HepG2 (cell line): ENCODE measurements around the gene C19orf18. TPM values are rescaled to one million over a fixed set of nuclear protein-coding genes. Genes with fewer than 3 reads are reported as not detected.
A peak's percentile ranks its signal among the peaks of the same experiment; 100 is the strongest.

ENCODE experiments used
- ARHGAP35 ChIP-seq: sonication (generic); formaldehyde crosslinking; IDR thresholded peaks from 2 replicates; pipeline ENCODE4 v1.9.0; 2022; ENCODE audit warnings: mild to moderate bottlenecking, inconsistent platforms, moderate library complexity, missing genetic modification reagents, borderline replicate concordance
- RBM22 ChIP-seq: fragments of 200-400 bp; formaldehyde crosslinking; optimal IDR thresholded peaks from 2 replicates; pipeline ENCODE3; 2017; ENCODE audit warnings: mild to moderate bottlenecking, low read length, moderate library complexity
- SRSF4 ChIP-seq: fragments of 200-400 bp; formaldehyde crosslinking; IDR thresholded peaks from one replicate; pipeline ENCODE4 v1.6.1; 2018; ENCODE audit warnings: mild to moderate bottlenecking, low read depth, low read length, moderate library complexity; ENCODE audit not compliant: poor library complexity, severe bottlenecking
- ZNF431 ChIP-seq: sonication (generic); formaldehyde crosslinking; IDR thresholded peaks from 2 replicates; pipeline ENCODE4 v1.9.0; 2022; ENCODE audit warnings: missing genetic modification reagents, low read depth, mild to moderate bottlenecking, borderline replicate concordance
- ZNF460 ChIP-seq: sonication (generic); formaldehyde crosslinking; IDR thresholded peaks from 2 replicates; pipeline ENCODE4 v1.5.1; 2020; ENCODE audit warnings: missing genetic modification reagents, mild to moderate bottlenecking, borderline replicate concordance
- ZNF598 ChIP-seq: sonication (generic); formaldehyde crosslinking; IDR thresholded peaks from 2 replicates; pipeline ENCODE4 v1.5.1; 2020; ENCODE audit warnings: mild to moderate bottlenecking, missing genetic modification reagents, borderline replicate concordance
- ZSCAN22 ChIP-seq: sonication (generic); formaldehyde crosslinking; IDR thresholded peaks from 2 replicates; pipeline ENCODE4 v1.4.0; 2020; ENCODE audit warnings: mild to moderate bottlenecking, missing genetic modification reagents
- polyA plus RNA-seq, 8 experiments: library from polyadenylated mRNA; depleted of rRNA in 3 of 8; stranded (reverse) in 7 of 8; unstranded in 1 of 8; fragments of >200 nt; fragmentation: Illumina TruSeq in 4 of 8; extraction: Trizol in 4 of 8; gene quantifications; 2 replicates each; pipeline versions ENCODE4 v1.2.1 to v1.2.3, GENCODE V29; 2011 to 2016; ENCODE audit warnings: low read depth in 4 of 8, missing spikeins in 1 of 8, mixed read lengths in 1 of 8; ENCODE audit not compliant: insufficient read depth in 1 of 8
- total RNA-seq, 5 experiments: library from RNA; depleted of rRNA; stranded (reverse); fragments of >200 nt; fragmentation: Illumina TruSeq; extraction: Trizol; gene quantifications; 2 replicates each; pipeline ENCODE4 v1.2.3, GENCODE V29; 2016; ENCODE audit warnings: low read depth in 1 of 5
- TF ChIP-seq, protein P1 (sequence below): sonication (generic); formaldehyde crosslinking; IDR thresholded peaks from 2 replicates; pipeline ENCODE4 v1.4.0; 2020; ENCODE audit warnings: missing genetic modification reagents
- TF ChIP-seq, protein P2 (sequence below): sonication (generic); formaldehyde crosslinking; IDR thresholded peaks from 2 replicates; pipeline ENCODE4 v1.8.1; 2023; ENCODE audit warnings: mild to moderate bottlenecking, missing genetic modification reagents
- TF ChIP-seq, protein P3 (sequence below): sonication (generic); formaldehyde crosslinking; conservative IDR thresholded peaks from 2 replicates; pipeline ENCODE4 v1.4.0; 2020; ENCODE audit warnings: mild to moderate bottlenecking, missing genetic modification reagents, moderate library complexity
- TF ChIP-seq, protein P4 (sequence below): IDR thresholded peaks from 2 replicates; pipeline ENCODE4 v1.6.1; 2016; ENCODE audit warnings: low read depth, missing genetic modification reagents, missing compliant biosample characterization
- TF ChIP-seq, protein P5 (sequence below): IDR thresholded peaks from 2 replicates; pipeline ENCODE4 v1.6.1; 2016; ENCODE audit warnings: mild to moderate bottlenecking

C19orf18 gene
- total and polyA plus RNA-seq, 2 of the 13 experiments (the other 11 are each of a cell fraction or from before 2014, with no cell fraction given), result 0.38 to 0.55 TPM

DNA sequence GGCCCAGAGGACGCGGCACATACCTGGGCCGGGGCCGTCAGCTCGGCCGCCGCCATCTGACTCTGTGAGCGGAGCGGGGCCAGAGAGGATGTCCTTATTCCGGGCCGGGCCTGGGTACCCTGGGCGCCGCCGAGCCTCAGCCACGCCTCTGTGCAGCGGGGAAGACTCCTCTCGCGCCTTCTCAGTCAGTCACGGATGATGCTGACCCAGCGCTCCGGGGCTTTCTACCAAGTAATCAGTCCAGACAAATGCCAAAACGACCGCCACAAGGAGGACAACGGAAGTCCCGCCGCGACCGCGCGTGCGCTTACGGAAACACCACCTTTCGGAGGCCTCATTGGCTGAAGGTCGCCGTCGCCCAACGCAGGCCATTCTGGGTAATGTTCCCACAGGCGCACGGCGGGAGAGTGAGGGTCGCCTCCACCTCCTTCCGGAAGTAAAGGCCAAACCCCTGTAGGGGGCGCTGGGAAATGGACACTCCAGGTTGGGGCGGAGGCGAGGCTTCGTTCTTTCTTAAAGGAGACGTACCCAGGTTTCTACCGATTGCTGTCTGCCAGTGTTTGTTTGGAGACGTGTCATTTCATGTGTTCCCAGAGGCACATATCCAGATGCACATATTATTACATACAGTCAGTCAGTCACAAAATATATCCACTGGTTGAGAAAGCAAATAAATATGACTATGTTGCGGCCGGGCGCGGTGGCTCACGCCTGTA, 26.8 kb downstream of the C19orf18 start, which contains the start of gene ZNF256 (continued):
- TF ChIP-seq, protein P1, sequence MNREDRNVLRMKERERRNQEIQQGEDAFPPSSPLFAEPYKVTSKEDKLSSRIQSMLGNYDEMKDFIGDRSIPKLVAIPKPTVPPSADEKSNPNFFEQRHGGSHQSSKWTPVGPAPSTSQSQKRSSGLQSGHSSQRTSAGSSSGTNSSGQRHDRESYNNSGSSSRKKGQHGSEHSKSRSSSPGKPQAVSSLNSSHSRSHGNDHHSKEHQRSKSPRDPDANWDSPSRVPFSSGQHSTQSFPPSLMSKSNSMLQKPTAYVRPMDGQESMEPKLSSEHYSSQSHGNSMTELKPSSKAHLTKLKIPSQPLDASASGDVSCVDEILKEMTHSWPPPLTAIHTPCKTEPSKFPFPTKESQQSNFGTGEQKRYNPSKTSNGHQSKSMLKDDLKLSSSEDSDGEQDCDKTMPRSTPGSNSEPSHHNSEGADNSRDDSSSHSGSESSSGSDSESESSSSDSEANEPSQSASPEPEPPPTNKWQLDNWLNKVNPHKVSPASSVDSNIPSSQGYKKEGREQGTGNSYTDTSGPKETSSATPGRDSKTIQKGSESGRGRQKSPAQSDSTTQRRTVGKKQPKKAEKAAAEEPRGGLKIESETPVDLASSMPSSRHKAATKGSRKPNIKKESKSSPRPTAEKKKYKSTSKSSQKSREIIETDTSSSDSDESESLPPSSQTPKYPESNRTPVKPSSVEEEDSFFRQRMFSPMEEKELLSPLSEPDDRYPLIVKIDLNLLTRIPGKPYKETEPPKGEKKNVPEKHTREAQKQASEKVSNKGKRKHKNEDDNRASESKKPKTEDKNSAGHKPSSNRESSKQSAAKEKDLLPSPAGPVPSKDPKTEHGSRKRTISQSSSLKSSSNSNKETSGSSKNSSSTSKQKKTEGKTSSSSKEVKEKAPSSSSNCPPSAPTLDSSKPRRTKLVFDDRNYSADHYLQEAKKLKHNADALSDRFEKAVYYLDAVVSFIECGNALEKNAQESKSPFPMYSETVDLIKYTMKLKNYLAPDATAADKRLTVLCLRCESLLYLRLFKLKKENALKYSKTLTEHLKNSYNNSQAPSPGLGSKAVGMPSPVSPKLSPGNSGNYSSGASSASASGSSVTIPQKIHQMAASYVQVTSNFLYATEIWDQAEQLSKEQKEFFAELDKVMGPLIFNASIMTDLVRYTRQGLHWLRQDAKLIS (CRISPR knock-in tag), result no peak
- TF ChIP-seq, protein P2, sequence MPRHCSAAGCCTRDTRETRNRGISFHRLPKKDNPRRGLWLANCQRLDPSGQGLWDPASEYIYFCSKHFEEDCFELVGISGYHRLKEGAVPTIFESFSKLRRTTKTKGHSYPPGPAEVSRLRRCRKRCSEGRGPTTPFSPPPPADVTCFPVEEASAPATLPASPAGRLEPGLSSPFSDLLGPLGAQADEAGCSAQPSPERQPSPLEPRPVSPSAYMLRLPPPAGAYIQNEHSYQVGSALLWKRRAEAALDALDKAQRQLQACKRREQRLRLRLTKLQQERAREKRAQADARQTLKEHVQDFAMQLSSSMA (CRISPR knock-in tag), result peak; percentile 86
- TF ChIP-seq, protein P3, sequence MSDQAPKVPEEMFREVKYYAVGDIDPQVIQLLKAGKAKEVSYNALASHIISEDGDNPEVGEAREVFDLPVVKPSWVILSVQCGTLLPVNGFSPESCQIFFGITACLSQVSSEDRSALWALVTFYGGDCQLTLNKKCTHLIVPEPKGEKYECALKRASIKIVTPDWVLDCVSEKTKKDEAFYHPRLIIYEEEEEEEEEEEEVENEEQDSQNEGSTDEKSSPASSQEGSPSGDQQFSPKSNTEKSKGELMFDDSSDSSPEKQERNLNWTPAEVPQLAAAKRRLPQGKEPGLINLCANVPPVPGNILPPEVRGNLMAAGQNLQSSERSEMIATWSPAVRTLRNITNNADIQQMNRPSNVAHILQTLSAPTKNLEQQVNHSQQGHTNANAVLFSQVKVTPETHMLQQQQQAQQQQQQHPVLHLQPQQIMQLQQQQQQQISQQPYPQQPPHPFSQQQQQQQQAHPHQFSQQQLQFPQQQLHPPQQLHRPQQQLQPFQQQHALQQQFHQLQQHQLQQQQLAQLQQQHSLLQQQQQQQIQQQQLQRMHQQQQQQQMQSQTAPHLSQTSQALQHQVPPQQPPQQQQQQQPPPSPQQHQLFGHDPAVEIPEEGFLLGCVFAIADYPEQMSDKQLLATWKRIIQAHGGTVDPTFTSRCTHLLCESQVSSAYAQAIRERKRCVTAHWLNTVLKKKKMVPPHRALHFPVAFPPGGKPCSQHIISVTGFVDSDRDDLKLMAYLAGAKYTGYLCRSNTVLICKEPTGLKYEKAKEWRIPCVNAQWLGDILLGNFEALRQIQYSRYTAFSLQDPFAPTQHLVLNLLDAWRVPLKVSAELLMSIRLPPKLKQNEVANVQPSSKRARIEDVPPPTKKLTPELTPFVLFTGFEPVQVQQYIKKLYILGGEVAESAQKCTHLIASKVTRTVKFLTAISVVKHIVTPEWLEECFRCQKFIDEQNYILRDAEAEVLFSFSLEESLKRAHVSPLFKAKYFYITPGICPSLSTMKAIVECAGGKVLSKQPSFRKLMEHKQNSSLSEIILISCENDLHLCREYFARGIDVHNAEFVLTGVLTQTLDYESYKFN, result peak; percentile 42
- TF ChIP-seq, protein P4, sequence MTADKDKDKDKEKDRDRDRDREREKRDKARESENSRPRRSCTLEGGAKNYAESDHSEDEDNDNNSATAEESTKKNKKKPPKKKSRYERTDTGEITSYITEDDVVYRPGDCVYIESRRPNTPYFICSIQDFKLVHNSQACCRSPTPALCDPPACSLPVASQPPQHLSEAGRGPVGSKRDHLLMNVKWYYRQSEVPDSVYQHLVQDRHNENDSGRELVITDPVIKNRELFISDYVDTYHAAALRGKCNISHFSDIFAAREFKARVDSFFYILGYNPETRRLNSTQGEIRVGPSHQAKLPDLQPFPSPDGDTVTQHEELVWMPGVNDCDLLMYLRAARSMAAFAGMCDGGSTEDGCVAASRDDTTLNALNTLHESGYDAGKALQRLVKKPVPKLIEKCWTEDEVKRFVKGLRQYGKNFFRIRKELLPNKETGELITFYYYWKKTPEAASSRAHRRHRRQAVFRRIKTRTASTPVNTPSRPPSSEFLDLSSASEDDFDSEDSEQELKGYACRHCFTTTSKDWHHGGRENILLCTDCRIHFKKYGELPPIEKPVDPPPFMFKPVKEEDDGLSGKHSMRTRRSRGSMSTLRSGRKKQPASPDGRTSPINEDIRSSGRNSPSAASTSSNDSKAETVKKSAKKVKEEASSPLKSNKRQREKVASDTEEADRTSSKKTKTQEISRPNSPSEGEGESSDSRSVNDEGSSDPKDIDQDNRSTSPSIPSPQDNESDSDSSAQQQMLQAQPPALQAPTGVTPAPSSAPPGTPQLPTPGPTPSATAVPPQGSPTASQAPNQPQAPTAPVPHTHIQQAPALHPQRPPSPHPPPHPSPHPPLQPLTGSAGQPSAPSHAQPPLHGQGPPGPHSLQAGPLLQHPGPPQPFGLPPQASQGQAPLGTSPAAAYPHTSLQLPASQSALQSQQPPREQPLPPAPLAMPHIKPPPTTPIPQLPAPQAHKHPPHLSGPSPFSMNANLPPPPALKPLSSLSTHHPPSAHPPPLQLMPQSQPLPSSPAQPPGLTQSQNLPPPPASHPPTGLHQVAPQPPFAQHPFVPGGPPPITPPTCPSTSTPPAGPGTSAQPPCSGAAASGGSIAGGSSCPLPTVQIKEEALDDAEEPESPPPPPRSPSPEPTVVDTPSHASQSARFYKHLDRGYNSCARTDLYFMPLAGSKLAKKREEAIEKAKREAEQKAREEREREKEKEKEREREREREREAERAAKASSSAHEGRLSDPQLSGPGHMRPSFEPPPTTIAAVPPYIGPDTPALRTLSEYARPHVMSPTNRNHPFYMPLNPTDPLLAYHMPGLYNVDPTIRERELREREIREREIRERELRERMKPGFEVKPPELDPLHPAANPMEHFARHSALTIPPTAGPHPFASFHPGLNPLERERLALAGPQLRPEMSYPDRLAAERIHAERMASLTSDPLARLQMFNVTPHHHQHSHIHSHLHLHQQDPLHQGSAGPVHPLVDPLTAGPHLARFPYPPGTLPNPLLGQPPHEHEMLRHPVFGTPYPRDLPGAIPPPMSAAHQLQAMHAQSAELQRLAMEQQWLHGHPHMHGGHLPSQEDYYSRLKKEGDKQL (CRISPR knock-in tag), result no peak
- TF ChIP-seq ZSCAN22 (peak; percentile 100), ZNF598 (CRISPR knock-in tag) (0 out of 2 replicates have a peak, but pooled peaks have one; percentile 53), ZNF431 (CRISPR knock-in tag) (0 out of 2 replicates have a peak, but pooled peaks have one; percentile 45), ARHGAP35 (CRISPR knock-in tag) (peak; percentile 19; the same call in 1 of the 2 replicates), SRSF4 (no peak), RBM22 (no peak), ZNF460 (CRISPR knock-in tag) (no peak; the same call in 1 of the 2 replicates)
- TF ChIP-seq, protein P5, sequence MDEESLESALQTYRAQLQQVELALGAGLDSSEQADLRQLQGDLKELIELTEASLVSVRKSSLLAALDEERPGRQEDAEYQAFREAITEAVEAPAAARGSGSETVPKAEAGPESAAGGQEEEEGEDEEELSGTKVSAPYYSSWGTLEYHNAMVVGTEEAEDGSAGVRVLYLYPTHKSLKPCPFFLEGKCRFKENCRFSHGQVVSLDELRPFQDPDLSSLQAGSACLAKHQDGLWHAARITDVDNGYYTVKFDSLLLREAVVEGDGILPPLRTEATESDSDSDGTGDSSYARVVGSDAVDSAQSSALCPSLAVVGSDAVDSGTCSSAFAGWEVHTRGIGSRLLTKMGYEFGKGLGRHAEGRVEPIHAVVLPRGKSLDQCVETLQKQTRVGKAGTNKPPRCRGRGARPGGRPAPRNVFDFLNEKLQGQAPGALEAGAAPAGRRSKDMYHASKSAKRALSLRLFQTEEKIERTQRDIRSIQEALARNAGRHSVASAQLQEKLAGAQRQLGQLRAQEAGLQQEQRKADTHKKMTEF (CRISPR knock-in tag), result peak; percentile 83
